ENCODE measurements around the gene CALML3.

GRCh38 chr10:5509691-5510090 is 15.1 kb upstream of the CALML3 start:
- TF ChIP-seq TCF7 (IDR thresholded peaks at IDR 0.05; ENCODE audit: borderline replicate concordance) (no peak), HDAC6 (IDR thresholded peaks at IDR 0.05; ENCODE audit: unreplicated experiment) (no peak), CTCF (IDR thresholded peaks at IDR 0.05 in 2 of 3, conservative IDR thresholded peaks at IDR 0.05 in 1 of 3; ENCODE audit: control insufficient read depth in 2 of 3, extremely low read depth in 1 of 3, insufficient read depth in 1 of 3, low read depth in 3 of 3, low read length in 3 of 3) (no peak), ZNF384 (IDR thresholded peaks at IDR 0.05; ENCODE audit: borderline replicate concordance, low read depth, low read length) (no peak), FOXM1 (IDR thresholded peaks at IDR 0.05; ENCODE audit: low read depth, low read length) (no peak), SUPT20H (IDR thresholded peaks at IDR 0.05; ENCODE audit: borderline replicate concordance, control insufficient read depth, low read depth, low read length) (no peak), TAF1 (IDR thresholded peaks at IDR 0.05; ENCODE audit: borderline replicate concordance, low read depth, low read length) (no peak), ZNF274 (IDR thresholded peaks at IDR 0.05; ENCODE audit: insufficient read depth, insufficient read length) (no peak), EP300 (IDR thresholded peaks at IDR 0.05; ENCODE audit: borderline replicate concordance in 1 of 2, control insufficient read depth in 1 of 2, low read depth in 2 of 2, low read length in 2 of 2) (no peak), ASH2L (IDR thresholded peaks at IDR 0.05; ENCODE audit: borderline replicate concordance, low read depth) (no peak)

All from GM12878 (cell line).